Body of pancreas (tissue), 4 donors: Measurements from ENCODE around the gene TJP1.

Source experiments
- CTCF ChIP-seq, 7 experiments: fragments of 450-650 bp in 4 of 7; fragments of 200-600 bp in 3 of 7; sonication (generic) in 3 of 7; IDR thresholded peaks; one replicate each; pipeline ENCODE4 v1.5.1; 2016 to 2019; ENCODE audit warnings: antibody characterized with exemption in 7 of 7
- POLR2A ChIP-seq, 3 donors: fragments of 450-650 bp; IDR thresholded peaks; one replicate each; pipeline ENCODE4 v1.6.1; 2016; ENCODE audit warnings: antibody characterized with exemption in 3 of 3, mild to moderate bottlenecking in 2 of 3

GRCh38 chr15:29759596-29759995 lies 62.7 kb downstream of the TJP1 start:
- TF ChIP-seq CTCF (IDR thresholded peaks at IDR 0.05) (no peak), POLR2A (IDR thresholded peaks at IDR 0.05) (no peak)
